ENCODE measurements around the gene TUBE1.
"Not testable (repeated sequence)": the region's sequence is repeated elsewhere in the genome, so short reads cannot be mapped to it uniquely, and the experiment has no call there.

TUBE1 gene, protein sequence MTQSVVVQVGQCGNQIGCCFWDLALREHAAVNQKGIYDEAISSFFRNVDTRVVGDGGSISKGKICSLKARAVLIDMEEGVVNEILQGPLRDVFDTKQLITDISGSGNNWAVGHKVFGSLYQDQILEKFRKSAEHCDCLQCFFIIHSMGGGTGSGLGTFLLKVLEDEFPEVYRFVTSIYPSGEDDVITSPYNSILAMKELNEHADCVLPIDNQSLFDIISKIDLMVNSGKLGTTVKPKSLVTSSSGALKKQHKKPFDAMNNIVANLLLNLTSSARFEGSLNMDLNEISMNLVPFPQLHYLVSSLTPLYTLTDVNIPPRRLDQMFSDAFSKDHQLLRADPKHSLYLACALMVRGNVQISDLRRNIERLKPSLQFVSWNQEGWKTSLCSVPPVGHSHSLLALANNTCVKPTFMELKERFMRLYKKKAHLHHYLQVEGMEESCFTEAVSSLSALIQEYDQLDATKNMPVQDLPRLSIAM

GRCh38 chr6:112087136-112087911, at the start of gene TUBE1, which contains the start of gene FAM229B:
Gene TUBE1, minus strand, starts transcription at chr6:112087482. Its CDS starts 48 bp downstream, at chr6:112087434.
Gene FAM229B, plus strand, starts transcription at chr6:112087591. Its CDS starts 11,693 bp downstream, at chr6:112099284.
- peak; percentile 69 for DNase-seq (ENCODE audit: low spot score)

DNA sequence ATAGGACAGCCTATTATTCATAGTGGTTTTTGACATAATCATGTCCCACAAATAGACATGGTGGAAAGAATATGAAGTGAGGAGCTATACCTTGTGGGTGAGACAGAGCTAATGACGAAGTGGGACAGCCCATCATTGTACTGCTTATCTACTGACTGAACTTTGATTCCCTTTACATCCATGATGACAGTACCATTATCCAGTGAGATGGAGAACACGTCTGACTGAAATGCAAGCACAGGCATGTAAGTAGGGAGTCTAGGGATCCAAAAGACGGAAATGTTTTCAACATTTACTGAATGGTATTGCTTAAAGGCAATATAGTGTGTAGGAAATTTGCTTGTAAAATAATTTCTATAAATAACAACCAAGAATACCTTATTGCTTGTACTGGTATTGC, 43.6 kb upstream of the TUBE1 start:
- DNase-seq (ENCODE audit: low spot score), result no peak

- DNase-seq (ENCODE audit: low spot score), result no peak
Observed at GRCh38 chr6:112128208-112128607, 40.9 kb upstream of the TUBE1 start.

DNA sequence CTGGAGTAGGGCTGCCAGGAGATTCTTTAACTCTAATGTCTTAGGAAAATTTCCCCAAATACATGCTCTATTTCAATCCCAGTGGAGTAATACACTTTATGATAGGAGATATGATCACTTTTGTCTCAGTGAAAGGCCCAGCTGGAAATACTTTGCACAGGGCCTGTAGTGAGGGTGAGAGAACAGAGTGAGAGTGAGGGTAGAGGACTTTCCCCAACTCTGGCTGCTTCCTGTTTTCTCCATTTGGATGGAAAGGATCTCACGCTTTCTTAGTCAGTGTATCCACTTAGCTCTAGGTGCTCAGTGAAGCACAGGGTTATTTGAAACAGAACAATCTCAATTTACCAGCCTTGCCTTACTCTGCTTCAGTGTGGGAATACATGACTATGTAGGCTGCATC, 36.7 kb upstream of the TUBE1 start:
- no peak for DNase-seq (ENCODE audit: low spot score)

DNA sequence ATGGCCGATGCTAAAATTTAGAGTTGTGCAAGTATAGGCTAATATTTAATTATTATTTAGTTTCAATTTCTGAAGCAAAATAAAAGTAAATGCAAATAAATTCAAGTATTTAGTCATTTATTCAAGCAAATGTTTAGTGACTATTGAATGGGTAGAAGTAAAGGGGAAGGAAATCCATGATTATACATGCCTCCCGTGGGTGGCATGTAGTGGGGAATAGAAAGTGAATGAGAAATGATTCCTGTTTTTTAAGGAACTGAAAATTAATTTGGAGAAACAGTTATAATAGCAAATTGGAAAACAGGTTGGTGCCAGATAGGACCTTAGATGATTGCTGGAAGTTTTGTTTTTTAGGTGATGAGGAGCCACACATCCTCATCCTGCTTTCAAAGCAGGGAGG, 35.5 kb upstream of the TUBE1 start:
- DNase-seq (ENCODE audit: low spot score), result no peak

DNA sequence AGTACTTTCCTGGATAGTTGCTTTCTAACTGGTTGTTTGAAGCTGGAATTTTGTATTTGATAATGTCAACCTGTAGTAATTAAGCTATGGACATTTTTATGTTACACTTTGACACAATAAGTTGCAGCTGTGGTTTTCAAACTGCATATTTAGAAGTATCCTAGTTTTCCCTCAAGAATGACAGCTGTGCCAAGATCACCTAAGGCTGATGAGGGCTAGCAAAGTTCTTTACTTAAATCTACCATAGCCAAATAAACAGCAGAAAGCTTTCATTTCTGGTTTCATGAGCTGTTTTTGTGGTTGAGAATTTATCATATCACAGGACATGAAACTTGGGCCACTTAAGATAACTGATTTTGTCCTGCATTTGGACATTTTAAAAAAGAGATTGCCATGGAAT, 30.8 kb upstream of the TUBE1 start:
- no peak for DNase-seq (ENCODE audit: low spot score)

DNA sequence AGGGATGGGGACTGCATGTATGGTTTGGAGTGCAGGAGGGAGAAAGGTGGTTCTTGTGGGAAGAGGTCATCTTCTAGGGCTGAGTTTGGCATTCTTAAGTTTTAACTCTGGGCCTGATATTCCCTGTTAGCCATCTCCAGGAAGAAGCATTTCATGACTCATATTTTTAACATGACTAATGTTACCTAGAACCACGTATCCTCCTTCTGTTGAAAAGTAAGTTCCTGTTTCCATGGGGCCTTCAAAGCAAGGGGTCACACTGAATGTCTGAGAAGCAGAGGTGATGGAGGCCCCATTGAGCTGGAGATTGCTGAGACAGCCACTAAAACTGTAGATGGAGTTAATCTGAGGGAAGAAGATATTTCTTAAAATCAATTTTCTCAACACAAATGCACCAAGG, 30.3 kb upstream of the TUBE1 start:
- DNase-seq (ENCODE audit: low spot score), result no peak

DNA sequence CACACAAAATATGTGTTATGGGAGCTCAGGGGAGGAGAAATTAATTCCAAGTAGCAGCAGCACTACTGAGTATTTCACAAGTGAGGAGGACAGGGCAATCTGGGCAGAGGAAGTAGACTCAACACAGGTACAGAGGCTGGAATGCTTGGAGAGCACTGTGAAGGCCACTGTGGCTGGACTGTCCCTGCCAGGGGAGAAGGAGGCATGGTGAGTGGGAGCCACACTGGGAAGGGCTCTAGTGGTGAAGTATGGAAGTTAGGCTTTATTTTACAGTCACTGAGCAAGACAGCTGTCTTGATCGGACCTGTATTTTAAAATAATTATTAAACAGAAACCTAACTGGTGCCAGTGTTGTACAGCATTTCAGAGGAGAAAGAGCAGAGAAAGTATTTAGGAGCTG, 28.9 kb upstream of the TUBE1 start:
- peak; percentile 13 for DNase-seq (ENCODE audit: low spot score)

DNA sequence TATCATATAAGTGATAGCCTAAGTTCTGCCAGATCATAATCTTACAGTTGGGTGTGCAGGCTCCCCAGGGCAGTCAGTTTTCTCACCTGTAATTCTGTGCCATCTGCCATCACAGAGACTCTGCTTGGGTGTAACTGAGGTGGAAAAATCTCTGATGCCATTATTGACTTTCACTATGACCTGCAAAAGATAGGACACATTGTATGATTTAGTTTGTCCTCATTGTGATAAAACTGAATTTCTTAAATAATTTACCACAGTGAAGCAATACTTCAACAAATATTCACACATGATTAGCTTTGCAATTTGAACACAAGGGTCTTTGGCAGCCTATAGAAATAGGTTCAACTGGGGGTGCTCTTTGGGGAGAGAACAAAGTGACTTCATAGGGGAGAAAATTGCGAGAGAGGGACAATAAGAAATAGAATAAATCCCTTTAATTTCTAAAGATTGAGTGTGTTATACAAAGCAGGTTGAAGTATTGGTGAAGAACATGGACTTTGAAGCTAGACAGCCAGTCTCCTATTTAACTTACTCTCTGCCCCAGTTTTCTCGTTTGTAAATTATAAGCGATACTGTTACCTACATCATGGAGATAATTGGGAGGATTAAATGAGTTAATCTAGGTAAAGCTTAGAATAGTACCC, 27.4 kb upstream of the TUBE1 start:
- DNase-seq (ENCODE audit: low spot score), result no peak

DNA sequence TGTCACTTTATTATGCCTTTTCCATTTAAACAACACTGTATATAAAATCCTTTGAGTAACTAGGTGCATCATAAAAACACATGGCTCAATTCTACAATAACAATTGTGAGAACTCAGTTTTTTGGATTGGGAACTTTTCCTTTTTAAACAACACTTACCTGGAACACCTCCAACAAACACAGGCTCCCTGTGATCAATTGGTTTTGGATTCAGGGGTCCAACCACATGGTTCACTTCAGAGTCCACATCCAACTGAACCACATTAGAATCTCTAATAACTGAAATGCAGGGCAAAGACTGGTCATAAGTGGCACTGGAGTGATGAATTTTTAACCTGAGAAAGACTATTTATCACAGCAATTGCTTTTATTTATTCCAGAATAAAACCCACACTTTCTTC, 26.6 kb upstream of the TUBE1 start:
- no peak for DNase-seq (ENCODE audit: low spot score)

DNA sequence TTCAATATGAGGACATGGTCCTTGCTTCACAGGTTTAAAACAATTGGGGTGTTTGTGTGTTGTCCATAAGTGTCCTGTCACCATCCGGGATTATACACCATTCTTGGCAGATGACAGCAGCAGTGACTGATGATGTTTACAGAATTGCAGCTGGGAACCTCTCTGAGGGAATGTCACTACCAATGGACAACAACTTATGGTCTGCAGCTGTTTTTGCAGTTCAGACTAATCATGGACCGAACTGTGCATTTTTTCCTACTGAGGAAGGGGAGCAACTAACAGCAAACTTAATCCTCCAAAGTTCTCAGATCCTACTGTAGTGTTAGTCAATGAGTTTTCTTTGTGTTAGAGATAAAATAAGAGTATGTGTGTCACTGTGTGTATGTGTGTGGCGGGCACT, 26.1 kb upstream of the TUBE1 start:
- no peak for DNase-seq (ENCODE audit: low spot score)

- no peak for DNase-seq (ENCODE audit: low spot score)
Observed at GRCh38 chr6:112109262-112109661, 22.0 kb upstream of the TUBE1 start.

DNA sequence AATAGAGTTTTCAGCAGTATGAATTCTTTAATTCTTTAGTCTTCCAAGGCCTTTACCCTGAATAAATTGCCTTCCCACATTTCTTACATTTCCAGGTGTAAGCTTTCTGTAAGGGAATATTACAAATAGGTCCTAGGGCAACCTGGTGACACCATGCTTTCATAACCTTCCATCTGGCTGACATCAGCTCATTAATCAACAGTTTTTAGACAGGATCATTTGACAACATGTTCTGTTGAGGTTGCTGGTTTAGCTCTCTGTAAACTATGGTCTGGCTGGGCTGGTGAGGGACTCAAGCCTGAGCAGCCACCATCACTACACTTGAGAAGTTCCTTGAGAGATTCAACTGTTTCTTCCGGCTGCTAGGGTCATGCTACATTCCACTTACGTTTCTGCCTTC, 19.3 kb upstream of the TUBE1 start:
- DNase-seq (ENCODE audit: low spot score), result no peak

DNA sequence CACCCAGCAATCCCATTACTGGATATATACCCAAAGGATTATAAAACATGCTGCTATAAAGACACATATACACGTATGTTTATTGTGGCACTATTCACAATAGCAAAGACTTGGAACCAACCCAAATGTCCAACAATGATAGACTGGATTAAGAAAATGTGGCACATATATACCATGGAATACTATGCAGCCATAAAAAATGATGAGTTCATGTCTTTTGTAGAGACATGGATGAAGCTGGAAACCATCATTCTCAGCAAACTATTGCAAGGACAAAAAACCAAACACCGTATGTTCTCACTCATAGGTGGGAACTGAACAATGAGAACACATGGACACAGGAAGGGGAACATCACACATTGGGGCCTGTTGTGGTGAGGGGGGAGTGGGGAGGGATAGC, 18.7 kb upstream of the TUBE1 start:
- not testable (repeated sequence) for DNase-seq (ENCODE audit: low spot score)

DNA sequence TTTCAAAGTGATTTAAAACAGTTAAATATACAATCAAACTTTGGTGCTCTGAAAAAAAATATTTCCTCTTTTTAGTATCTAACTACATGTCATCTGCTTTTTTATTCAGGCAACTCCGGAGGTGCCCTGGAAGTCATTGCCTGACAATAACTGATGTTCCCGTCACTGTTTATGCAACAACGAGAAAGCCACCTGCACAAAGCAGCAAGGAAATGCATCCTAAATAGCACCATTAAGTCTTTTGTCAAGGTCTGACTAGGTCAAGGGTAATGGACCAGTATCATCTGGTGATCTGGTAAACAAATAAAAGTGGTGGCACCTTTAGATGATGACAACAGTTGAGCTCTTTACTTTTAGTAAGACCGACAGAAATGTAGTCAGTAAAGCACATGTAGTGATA, 13.3 kb upstream of the TUBE1 start:
- no peak for DNase-seq (ENCODE audit: low spot score)

DNA sequence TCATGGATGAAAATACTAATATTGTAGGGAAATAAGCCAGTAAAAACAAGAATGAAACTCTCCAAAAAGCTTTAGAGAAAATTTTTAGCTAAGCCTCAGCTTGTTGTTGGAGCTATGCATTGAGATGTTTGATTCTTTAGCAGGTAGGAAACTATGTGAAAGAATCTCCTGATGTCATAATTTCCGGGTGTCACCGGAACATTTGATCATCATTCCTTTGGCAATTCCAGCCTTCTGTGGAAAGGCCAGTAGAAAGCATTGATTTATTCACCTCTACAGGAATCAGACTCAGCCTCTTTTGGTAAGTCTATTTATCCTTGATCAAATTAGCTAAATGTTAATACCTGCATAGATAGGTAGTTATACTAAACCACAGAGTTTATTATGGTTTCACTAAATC, 9.6 kb upstream of the TUBE1 start:
- no peak for DNase-seq (ENCODE audit: low spot score)

DNA sequence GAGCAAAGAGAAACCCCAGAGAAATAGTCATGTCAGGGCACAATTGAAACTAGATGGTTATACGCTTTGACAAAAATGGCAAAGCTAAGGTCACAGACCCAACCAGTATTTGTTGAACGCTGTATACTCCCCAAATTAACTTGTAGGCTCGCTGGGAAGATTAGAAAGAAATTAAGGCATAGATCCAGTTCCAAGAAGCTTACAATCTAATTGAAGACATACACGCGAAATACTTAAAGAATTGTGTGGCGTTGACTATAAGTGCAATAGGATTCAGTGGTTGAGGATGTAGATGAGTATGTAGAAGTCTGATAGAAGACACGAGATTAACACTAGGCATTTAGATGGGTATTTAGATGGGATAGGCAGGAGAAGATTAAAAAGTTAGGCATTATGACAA, 634 bp upstream of the TUBE1 start:
- no peak for DNase-seq (ENCODE audit: low spot score)

- peak; percentile 36 for DNase-seq (ENCODE audit: low spot score)
Observed at GRCh38 chr6:112086744-112087135, 542 bp downstream of the TUBE1 start.

DNA sequence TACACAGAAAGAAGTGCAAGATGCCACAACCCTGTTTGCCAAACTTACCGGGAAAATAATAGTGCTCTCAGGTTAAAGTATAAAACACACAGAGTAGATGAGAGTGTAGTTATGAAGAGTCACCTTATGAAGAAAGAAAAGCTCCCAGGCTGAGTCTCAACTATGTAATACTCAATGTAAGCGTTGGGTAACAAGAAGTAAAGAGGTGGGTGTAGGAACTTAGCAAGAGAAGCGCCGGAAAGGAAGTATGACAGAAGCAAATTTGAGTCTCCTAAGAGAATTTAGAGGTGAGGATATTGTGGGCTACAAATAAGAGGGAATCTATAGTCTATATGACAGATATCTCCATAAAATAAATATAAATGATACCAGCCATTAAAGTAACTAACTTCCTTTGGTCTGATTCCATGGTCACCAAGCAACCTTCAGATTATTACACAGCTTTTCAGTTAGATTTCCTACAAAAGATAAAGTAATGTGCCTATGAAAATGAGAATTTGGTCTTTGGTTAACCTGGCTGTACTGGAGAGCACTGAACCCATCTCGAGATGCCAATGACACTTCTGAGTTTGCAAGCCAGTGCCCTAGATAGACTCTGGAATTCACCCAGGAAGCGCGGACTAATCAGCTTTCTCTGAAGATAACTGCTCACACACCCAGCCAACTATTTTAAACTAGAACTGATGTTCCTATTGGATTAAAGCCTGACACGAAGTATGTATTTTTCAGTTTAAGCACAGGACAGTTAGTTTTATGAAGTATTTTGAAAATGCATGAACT, 1.8 kb downstream of the TUBE1 start:
- DNase-seq (ENCODE audit: low spot score), result no peak

DNA sequence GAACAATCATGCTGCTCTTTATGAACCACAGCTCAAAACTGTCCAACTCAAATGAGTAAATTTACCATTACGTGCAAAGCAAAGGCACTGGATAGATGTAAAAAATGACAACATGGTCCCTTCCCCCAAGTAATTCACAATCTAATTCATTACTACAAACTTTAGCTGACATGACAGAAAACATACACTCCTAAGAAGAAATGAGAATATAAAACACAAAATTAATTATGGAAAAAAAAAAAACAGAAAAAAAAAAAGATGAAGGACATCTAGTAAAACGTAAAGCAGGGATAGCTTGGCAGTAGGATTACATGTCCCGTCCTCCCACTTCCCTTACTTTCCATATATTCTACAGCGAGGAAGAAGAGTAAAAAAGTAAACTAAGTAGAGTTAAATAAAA, 5.7 kb downstream of the TUBE1 start:
- DNase-seq (ENCODE audit: low spot score), result no peak

GRCh38 chr6:112066606-112067005, 20.7 kb downstream of the TUBE1 start:
- DNase-seq (ENCODE audit: low spot score), result no peak

- no peak for DNase-seq (ENCODE audit: low spot score)
Observed at GRCh38 chr6:112065426-112065986, 21.8 kb downstream of the TUBE1 start.
